Measurements from ENCODE around the gene AMBN. TPM values are rescaled to one million over a fixed set of nuclear protein-coding genes. Genes with fewer than 3 reads are reported as not detected.

AMBN gene
- total and polyA plus RNA-seq, 9 of the 15 experiments (the other 6 are each of a cell fraction or from before 2014, with no cell fraction given) = 0.03 to 0.09 (median 0.07) TPM; not detected in 6

GRCh38 chr4:70606459-70606858 is 14.4 kb downstream of the AMBN start:
- Histone ChIP-seq H3K9ac (ENCODE audit: insufficient read depth in 1 of 2, low read depth in 2 of 2, low read length in 2 of 2) (no peak overlapping the region), H3K27ac (ENCODE audit: extremely low read depth, low read depth, low read length) (no peak overlapping the region), H3K9me3 (replicated peaks; ENCODE audit: control insufficient read depth, insufficient read depth, low read depth, low read length) (no peaks in the 10 kb centered on the region), H3K4me1 (replicated peaks in 1 of 2; ENCODE audit: control insufficient read depth in 2 of 2, insufficient read depth in 2 of 2, low read length in 2 of 2) (peaks cover 0 to 15% of the 10 kb centered on the region in 2 experiments; a peak in 3 of 5 replicates), H3K9me1 (ENCODE audit: control insufficient read depth, insufficient read depth, low read length) (no peaks in the 10 kb centered on the region), H3K79me2 (ENCODE audit: control insufficient read depth, insufficient read depth, low read length) (no peaks in the 10 kb centered on the region), H3K4me3 (no peak overlapping the region), H3K27me3 (ENCODE audit: control insufficient read depth in 2 of 2, insufficient read depth in 2 of 2, low read length in 2 of 2) (no peaks in the 10 kb centered on the region), H3K36me3 (ENCODE audit: control insufficient read depth, insufficient read depth, low read length) (no peaks in the 10 kb centered on the region), H3K4me2 (ENCODE audit: insufficient read depth, low read length) (no peak overlapping the region), H4K20me1 (replicated peaks; ENCODE audit: control insufficient read depth, insufficient read depth, low read length) (no peaks in the 10 kb centered on the region), H2AFZ (ENCODE audit: low read depth, low read length) (peak overlapping the region; percentile 43; the same call in 1 of the 2 replicates)
- ChIA-PET CTCF (ENCODE audit: low intra/inter-chr PET ratio) (no interaction called here), POLR2A (interaction anchor here (1.4 kb wide), 1 partner anchor 9 kb away, joined by 3 read pairs; no protein-coding TSS in a partner anchor)
- DNase-seq (ENCODE audit: extremely low read depth in 1 of 4, low spot score in 3 of 4) = no peak
- intact Hi-C loops (cut with micrococcal nuclease) (no loop called here), in situ Hi-C loops (cut with MboI) (loop anchor here (25.0 kb wide), 1 partner anchor 1106 kb away; no protein-coding TSS in a partner anchor)
- no peak for ATAC-seq
- BruUV-seq (replicated peaks) = no TSS peak
- 26% methylated on average over 8 of the region's 8 CpGs for WGBS (ENCODE audit: insufficient coverage, low coverage, missing lambda C conversion rate)
- TF ChIP-seq ELF2 (CRISPR knock-in tag; IDR thresholded peaks at IDR 0.05) (no peak), ZNF280B (CRISPR knock-in tag; IDR thresholded peaks at IDR 0.05) (no peak), CCAR2 (IDR thresholded peaks at IDR 0.05; ENCODE audit: low read depth, low read length) (no peak)
- no peak for FAIRE-seq

- Histone ChIP-seq H3K9me3 (replicated peaks; ENCODE audit: control insufficient read depth, insufficient read depth, low read depth, low read length) (no peaks in the 10 kb centered on the region), H3K4me1 (replicated peaks in 1 of 2; ENCODE audit: control insufficient read depth in 2 of 2, insufficient read depth in 2 of 2, low read length in 2 of 2) (peaks cover 0 to 15% of the 10 kb centered on the region in 2 experiments; a peak in 3 of 5 replicates), H3K4me3 (no peak overlapping the region), H2AFZ (ENCODE audit: low read depth, low read length) (peak overlapping the region; percentile 75), H3K4me2 (ENCODE audit: insufficient read depth, low read length) (no peak overlapping the region), H3K36me3 (ENCODE audit: control insufficient read depth, insufficient read depth, low read length) (no peaks in the 10 kb centered on the region), H3K27ac (ENCODE audit: extremely low read depth, low read depth, low read length) (no peak overlapping the region), H4K20me1 (replicated peaks; ENCODE audit: control insufficient read depth, insufficient read depth, low read length) (no peaks in the 10 kb centered on the region), H3K79me2 (ENCODE audit: control insufficient read depth, insufficient read depth, low read length) (no peaks in the 10 kb centered on the region), H3K27me3 (ENCODE audit: control insufficient read depth in 2 of 2, insufficient read depth in 2 of 2, low read length in 2 of 2) (no peaks in the 10 kb centered on the region), H3K9ac (ENCODE audit: insufficient read depth in 1 of 2, low read depth in 2 of 2, low read length in 2 of 2) (no peak overlapping the region), H3K9me1 (ENCODE audit: control insufficient read depth, insufficient read depth, low read length) (no peaks in the 10 kb centered on the region)
- in situ Hi-C loops (cut with MboI) (loop anchor here (25.0 kb wide), 1 partner anchor 1105 kb away; no protein-coding TSS in a partner anchor), intact Hi-C loops (cut with micrococcal nuclease) (no loop called here)
- ChIA-PET POLR2A (interaction anchor here (0.6 kb wide), 1 partner anchor 68 kb away, joined by 3 read pairs; no protein-coding TSS in a partner anchor), CTCF (ENCODE audit: low intra/inter-chr PET ratio) (no interaction called here)
- WGBS (ENCODE audit: insufficient coverage, low coverage, missing lambda C conversion rate) = 21% methylated on average over 3 of the region's 3 CpGs
- ATAC-seq (peak; percentile 52), FAIRE-seq (no peak), DNase-seq (ENCODE audit: extremely low read depth in 1 of 4, low spot score in 3 of 4) (no peak)
- no TSS peak for BruUV-seq (replicated peaks)
- TF ChIP-seq ELF4 (CRISPR knock-in tag; IDR thresholded peaks at IDR 0.05) (no peak), ZBTB11 (CRISPR knock-in tag; IDR thresholded peaks at IDR 0.05) (no peak), SFPQ (IDR thresholded peaks at IDR 0.05; ENCODE audit: low read depth, low read length) (no peak)
Observed at GRCh38 chr4:70607334-70607853, 15.3 kb downstream of the AMBN start.

Data from K562 (cell line).